Neural progenitor cell (in vitro differentiated cells): ENCODE results near the gene PARP6. TPM values are rescaled to one million over a fixed set of nuclear protein-coding genes. Genes with fewer than 3 reads are reported as not detected.
"Not testable (repeated sequence)": the region's sequence is repeated elsewhere in the genome, so short reads cannot be mapped to it uniquely, and the experiment has no call there.

Source experiments
- DNase-seq: peaks from one replicate; pipeline ENCODE4 v3.0.0-alpha.2; 2016; ENCODE audit warnings: low spot score
- H2AFZ ChIP-seq: fragments of 200-600 bp; sonication (generic); replicated peaks from 2 replicates; pipeline ENCODE4 v1.6.1; 2016; ENCODE audit warnings: antibody characterized with exemption
- H3F3A ChIP-seq: fragments of 200-600 bp; sonication (generic); 2 replicates; pipeline ENCODE4 v1.6.1; 2016; ENCODE audit warnings: antibody characterized with exemption, low read depth
- H3K27ac ChIP-seq: fragments of 200-600 bp; sonication (generic); 2 replicates; pipeline ENCODE4 v1.5.1; 2016; ENCODE audit warnings: mild to moderate bottlenecking
- H3K27me3 ChIP-seq: fragments of 200-600 bp; sonication (generic); 2 replicates; pipeline ENCODE4 v1.6.1; 2016; ENCODE audit warnings: mild to moderate bottlenecking, moderate library complexity
- H3K36me3 ChIP-seq: fragments of 200-600 bp; sonication (generic); 2 replicates; pipeline ENCODE4 v1.5.1; 2016
- H3K4me1 ChIP-seq: fragments of 200-600 bp; sonication (generic); 2 replicates; pipeline ENCODE4 v1.6.1; 2016; ENCODE audit warnings: mixed run types
- H3K4me2 ChIP-seq: fragments of 200-600 bp; sonication (generic); 2 replicates; pipeline ENCODE4 v1.6.1; 2016
- H3K4me3 ChIP-seq: fragments of 200-600 bp; sonication (generic); 2 replicates; pipeline ENCODE4 v1.5.1; 2016
- H3K79me2 ChIP-seq: fragments of 200-600 bp; sonication (generic); 2 replicates; pipeline ENCODE4 v1.6.1; 2016; ENCODE audit warnings: low read depth
- H3K9ac ChIP-seq: fragments of 200-600 bp; sonication (generic); 2 replicates; pipeline ENCODE4 v1.6.1; 2016
- H3K9me3 ChIP-seq: fragments of 200-600 bp; sonication (generic); 2 replicates; pipeline ENCODE4 v1.5.1; 2016; ENCODE audit warnings: low read depth
- H4K20me1 ChIP-seq: fragments of 200-600 bp; sonication (generic); 2 replicates; pipeline ENCODE4 v1.6.1; 2016; ENCODE audit warnings: low read depth
- H3K27ac Mint-ChIP-seq: 3 replicates; pipeline ENCODE4 v1.8.0; 2021; ENCODE audit warnings: mixed read lengths
- H3K27me3 Mint-ChIP-seq: 2 replicates; pipeline ENCODE4 v1.8.0; 2022; ENCODE audit warnings: low read depth, mild to moderate bottlenecking, inconsistent platforms, moderate library complexity, mixed read lengths; ENCODE audit not compliant: insufficient read depth
- H3K36me3 Mint-ChIP-seq: 3 replicates; pipeline ENCODE4 v1.8.0; 2021; ENCODE audit warnings: mixed read lengths
- H3K4me1 Mint-ChIP-seq: 3 replicates; pipeline ENCODE4 v1.8.0; 2021; ENCODE audit warnings: mixed read lengths
- H3K4me3 Mint-ChIP-seq: 3 replicates; pipeline ENCODE4 v1.8.0; 2021; ENCODE audit warnings: mild to moderate bottlenecking, moderate library complexity, mixed read lengths
- H3K9me3 Mint-ChIP-seq: 3 replicates; pipeline ENCODE4 v1.8.0; 2020; ENCODE audit warnings: mixed read lengths
- CTCF ChIP-seq: fragments of 200-600 bp; sonication (generic); IDR thresholded peaks from 2 replicates; pipeline ENCODE4 v1.5.1; 2017; ENCODE audit warnings: antibody characterized with exemption, mild to moderate bottlenecking
- EZH2 ChIP-seq: fragments of 200-600 bp; sonication (generic); IDR thresholded peaks from 2 replicates; pipeline ENCODE4 v1.6.1; 2017; ENCODE audit warnings: antibody characterized with exemption, mild to moderate bottlenecking, moderate library complexity
- EZH2phosphoT487 ChIP-seq: fragments of 200-600 bp; sonication (generic); IDR thresholded peaks from 2 replicates; pipeline ENCODE4 v1.6.1; 2017; ENCODE audit warnings: antibody characterized with exemption
- total RNA-seq: library from RNA; depleted of rRNA; stranded (reverse); fragments of >200 nt; gene quantifications from 2 replicates; pipeline ENCODE4 v1.2.3, GENCODE V29; 2015; ENCODE audit warnings: low replicate concordance

The PARP6 gene
- total RNA-seq, 1 donor from 2014 or later = 38.6 TPM

DNA sequence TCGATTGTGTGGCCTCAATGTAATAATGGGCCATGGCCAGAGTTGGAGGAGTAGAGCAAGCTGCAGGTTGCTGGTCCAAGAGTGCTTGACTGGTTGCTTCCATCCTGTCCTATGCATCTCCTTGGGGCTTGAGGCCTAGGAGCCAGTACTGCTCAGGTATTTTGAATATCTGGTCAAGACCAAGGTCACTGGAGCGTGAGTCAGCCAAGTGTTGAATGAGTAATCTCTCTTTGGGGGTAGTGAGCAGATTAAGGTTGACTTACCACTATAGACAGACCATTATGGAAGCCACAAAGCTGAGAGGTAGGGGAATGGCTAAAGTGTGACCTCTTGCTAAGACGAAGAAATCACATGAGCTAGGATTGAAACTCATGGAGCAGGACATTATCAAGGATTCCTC, 9.4 kb upstream of the PARP6 start:
- Histone ChIP-seq H3K27ac (no peak overlapping the region), H3K9ac (no peak overlapping the region), H2AFZ (no peak overlapping the region), H3F3A (peaks cover 5% of the 10 kb centered on the region), H3K4me3 (no peak overlapping the region), H3K4me2 (no peak overlapping the region), H3K36me3 (no peaks in the 10 kb centered on the region), H3K4me1 (no peaks in the 10 kb centered on the region), H3K27me3 (peaks cover 70% of the 10 kb centered on the region), H4K20me1 (no peaks in the 10 kb centered on the region), H3K9me3 (no peaks in the 10 kb centered on the region), H3K79me2 (no peaks in the 10 kb centered on the region)
- Mint-ChIP-seq H3K27ac (no peak overlapping the region), H3K36me3 (no peaks in the 10 kb centered on the region), H3K27me3 (peaks cover 10% of the 10 kb centered on the region), H3K4me3 (no peak overlapping the region), H3K4me1 (no peaks in the 10 kb centered on the region), H3K9me3 (no peaks in the 10 kb centered on the region)
- TF ChIP-seq EZH2 (no peak), CTCF (no peak), EZH2phosphoT487 (no peak)
- no peak for DNase-seq

DNA sequence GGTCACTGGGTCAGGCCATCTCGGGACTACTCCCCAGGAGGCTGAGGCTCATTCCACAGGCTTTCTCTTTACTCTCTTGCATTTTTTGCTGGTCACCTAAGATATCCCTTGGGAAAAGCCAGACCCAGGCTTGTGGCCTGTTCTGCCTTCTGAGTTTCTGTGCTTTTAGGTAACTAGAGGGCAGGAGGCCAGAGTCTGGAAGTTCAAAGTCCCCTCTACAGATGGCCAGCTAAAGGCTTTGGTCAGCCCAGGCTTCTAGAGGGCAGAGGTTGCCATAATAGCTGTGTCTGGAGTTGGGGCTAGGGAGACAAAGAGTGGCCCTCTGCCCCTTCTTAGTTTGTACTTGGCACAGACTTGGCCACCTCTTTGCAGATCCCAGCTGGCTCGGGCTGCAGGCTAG, 8.4 kb upstream of the PARP6 start:
- TF ChIP-seq EZH2 (no peak), EZH2phosphoT487 (no peak), CTCF (no peak)
- Histone ChIP-seq H3K9me3 (no peaks in the 10 kb centered on the region), H3K36me3 (no peaks in the 10 kb centered on the region), H3K4me3 (no peak overlapping the region), H2AFZ (no peak overlapping the region), H3K9ac (no peak overlapping the region), H3F3A (peaks cover 5% of the 10 kb centered on the region), H3K4me1 (no peaks in the 10 kb centered on the region), H3K79me2 (no peaks in the 10 kb centered on the region), H3K27me3 (peaks cover 70% of the 10 kb centered on the region), H3K27ac (no peak overlapping the region), H3K4me2 (no peak overlapping the region), H4K20me1 (no peaks in the 10 kb centered on the region)
- Mint-ChIP-seq H3K27me3 (peaks cover 7% of the 10 kb centered on the region), H3K4me3 (no peak overlapping the region), H3K4me1 (no peaks in the 10 kb centered on the region), H3K27ac (no peak overlapping the region), H3K9me3 (no peaks in the 10 kb centered on the region), H3K36me3 (no peaks in the 10 kb centered on the region)
- DNase-seq = no peak

DNA sequence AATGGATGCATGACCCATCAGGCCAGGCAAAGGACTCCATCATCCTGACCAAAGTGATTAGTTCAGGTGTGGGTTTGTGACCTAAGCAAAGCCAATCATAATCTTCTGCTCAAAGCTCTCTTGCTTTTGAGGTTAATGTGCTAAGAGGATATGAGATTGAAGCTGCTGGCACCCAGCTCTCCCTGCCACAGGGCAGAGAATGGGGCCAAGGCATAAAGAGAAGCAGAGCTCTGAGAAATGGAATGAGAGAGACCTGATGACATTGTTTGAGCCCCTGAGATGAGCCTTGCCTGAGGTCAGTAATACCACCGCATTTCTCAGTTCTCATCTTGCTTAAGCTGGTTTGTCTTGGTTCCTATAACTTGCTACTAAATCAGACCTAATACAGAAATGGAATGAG, 6.4 kb upstream of the PARP6 start:
- H3K4me1 ChIP-seq = no peaks in the 10 kb centered on the region
- Mint-ChIP-seq H3K36me3 (no peaks in the 10 kb centered on the region), H3K9me3 (no peaks in the 10 kb centered on the region), H3K4me3 (no peak overlapping the region), H3K27ac (no peak overlapping the region), H3K27me3 (peaks cover 7% of the 10 kb centered on the region), H3K4me1 (no peaks in the 10 kb centered on the region)
- H3K9ac ChIP-seq = peak overlapping the region; percentile 37
- H3K4me2 ChIP-seq = no peak overlapping the region
- no peaks in the 10 kb centered on the region for H3K9me3 ChIP-seq
- H4K20me1 ChIP-seq = no peaks in the 10 kb centered on the region
- H3F3A ChIP-seq = no peaks in the 10 kb centered on the region
- no peaks in the 10 kb centered on the region for H3K79me2 ChIP-seq
- no peak for DNase-seq
- no peak for TF ChIP-seq EZH2
- no peak for TF ChIP-seq CTCF
- TF ChIP-seq EZH2phosphoT487 = no peak
- H2AFZ ChIP-seq = no peak overlapping the region
- H3K27ac ChIP-seq = no peak overlapping the region
- H3K27me3 ChIP-seq = peaks cover 71% of the 10 kb centered on the region
- no peaks in the 10 kb centered on the region for H3K36me3 ChIP-seq
- no peak overlapping the region for H3K4me3 ChIP-seq

GRCh38 chr15:72276326-72276700, 4.0 kb upstream of the PARP6 start:
- H3K4me3 Mint-ChIP-seq = peak overlapping the region; percentile 58
- no peak overlapping the region for H3K9ac ChIP-seq
- H3K9me3 ChIP-seq = no peaks in the 10 kb centered on the region
- H3K27ac ChIP-seq = no peak overlapping the region
- no peak for DNase-seq
- H3K27me3 Mint-ChIP-seq = peaks cover 7% of the 10 kb centered on the region
- H3K36me3 ChIP-seq = no peaks in the 10 kb centered on the region
- no peak overlapping the region for H3K4me2 ChIP-seq
- no peaks in the 10 kb centered on the region for H3K9me3 Mint-ChIP-seq
- H3K4me1 Mint-ChIP-seq = peaks cover 15% of the 10 kb centered on the region
- H3K27ac Mint-ChIP-seq = no peak overlapping the region
- peaks cover 9% of the 10 kb centered on the region for H3K79me2 ChIP-seq
- no peaks in the 10 kb centered on the region for H3K36me3 Mint-ChIP-seq
- H2AFZ ChIP-seq = no peak overlapping the region
- peaks cover 11% of the 10 kb centered on the region for H3F3A ChIP-seq
- peaks cover 7% of the 10 kb centered on the region for H3K4me1 ChIP-seq
- peaks cover 61% of the 10 kb centered on the region for H3K27me3 ChIP-seq
- no peaks in the 10 kb centered on the region for H4K20me1 ChIP-seq
- no peak overlapping the region for H3K4me3 ChIP-seq
- no peak for TF ChIP-seq CTCF
- no peak for TF ChIP-seq EZH2
- no peak for TF ChIP-seq EZH2phosphoT487

DNA sequence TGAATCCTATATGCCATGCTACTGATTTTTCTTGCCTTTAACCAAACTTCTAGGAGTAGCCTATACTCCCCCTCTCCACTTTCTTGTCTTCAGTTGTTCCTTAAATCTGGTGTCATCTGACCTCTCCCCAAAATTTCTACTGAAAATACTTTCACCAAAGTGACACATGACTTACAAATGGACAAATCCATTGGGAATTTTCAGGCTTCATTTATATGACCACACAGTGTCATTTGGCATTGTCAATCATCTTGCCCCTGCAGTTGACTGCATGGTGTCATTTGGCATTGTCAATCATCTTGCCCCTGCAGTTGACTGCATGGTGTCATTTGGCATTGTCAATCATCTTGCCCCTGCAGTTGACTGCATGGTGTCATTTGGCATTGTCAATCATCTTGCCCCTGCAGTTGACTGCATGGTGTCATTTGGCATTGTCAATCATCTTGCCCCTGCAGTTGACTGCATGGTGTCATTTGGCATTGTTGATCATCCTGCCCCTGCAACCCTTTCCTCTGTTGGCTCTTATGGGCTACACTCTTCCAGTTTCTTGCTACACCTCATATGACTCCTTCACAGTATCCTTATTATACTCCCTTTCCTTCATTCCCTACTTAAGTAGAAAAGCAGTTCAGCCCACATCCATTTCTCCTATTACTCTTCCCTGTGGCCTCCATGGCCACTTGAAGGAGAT, 3.4 kb upstream of the PARP6 start:
- peaks cover 14% of the 10 kb centered on the region for H3F3A ChIP-seq
- H3K9me3 Mint-ChIP-seq, H3K27ac Mint-ChIP-seq, H3K9ac ChIP-seq, H4K20me1 ChIP-seq, H3K4me3 Mint-ChIP-seq, H3K9me3 ChIP-seq, H3K27me3 Mint-ChIP-seq, H3K4me3 ChIP-seq, H3K27ac ChIP-seq, H3K36me3 ChIP-seq, H3K4me2 ChIP-seq, H3K36me3 Mint-ChIP-seq, DNase-seq, H3K4me1 ChIP-seq, H2AFZ ChIP-seq: not testable (repeated sequence)
- H3K79me2 ChIP-seq = peaks cover 15% of the 10 kb centered on the region
- H3K27me3 ChIP-seq = peaks cover 56% of the 10 kb centered on the region
- peaks cover 20% of the 10 kb centered on the region for H3K4me1 Mint-ChIP-seq
